Lower leg skin (tissue), 3 donors: ENCODE measurements around the gene SGO1.

ENCODE experiments used
- POLR2A ChIP-seq, 2 donors: fragments of 450-650 bp; IDR thresholded peaks; one replicate each; pipeline ENCODE4 v1.6.1; 2016 to 2017; ENCODE audit warnings: antibody characterized with exemption in 2 of 2, mild to moderate bottlenecking in 1 of 2, moderate library complexity in 1 of 2
- TF ChIP-seq, protein P1 (sequence below), 3 donors: fragments of 450-650 bp; IDR thresholded peaks; one replicate each; pipeline ENCODE4 v1.5.1; 2016; ENCODE audit warnings: antibody characterized with exemption in 3 of 3, mild to moderate bottlenecking in 3 of 3, moderate library complexity in 2 of 3

DNA sequence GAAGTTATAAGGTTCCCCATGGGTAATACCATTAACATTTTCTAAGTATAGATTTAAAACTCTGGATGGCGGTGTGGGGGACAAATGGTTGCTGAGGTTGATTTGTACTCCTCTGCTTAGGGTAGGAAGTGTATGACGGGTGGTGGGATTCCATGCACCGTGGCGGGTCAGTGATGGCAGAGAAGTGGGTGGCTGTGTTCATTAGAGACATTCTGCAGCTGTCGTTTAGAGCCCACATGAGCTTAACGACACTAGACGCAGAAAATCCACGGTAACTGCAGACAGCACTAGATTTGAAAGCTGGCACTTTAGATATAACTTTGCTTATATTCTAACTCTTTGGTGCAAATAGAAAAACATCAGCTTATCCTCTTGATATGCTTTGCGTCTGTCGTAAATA, 37.5 kb downstream of the SGO1 start:
- TF ChIP-seq, protein P1, sequence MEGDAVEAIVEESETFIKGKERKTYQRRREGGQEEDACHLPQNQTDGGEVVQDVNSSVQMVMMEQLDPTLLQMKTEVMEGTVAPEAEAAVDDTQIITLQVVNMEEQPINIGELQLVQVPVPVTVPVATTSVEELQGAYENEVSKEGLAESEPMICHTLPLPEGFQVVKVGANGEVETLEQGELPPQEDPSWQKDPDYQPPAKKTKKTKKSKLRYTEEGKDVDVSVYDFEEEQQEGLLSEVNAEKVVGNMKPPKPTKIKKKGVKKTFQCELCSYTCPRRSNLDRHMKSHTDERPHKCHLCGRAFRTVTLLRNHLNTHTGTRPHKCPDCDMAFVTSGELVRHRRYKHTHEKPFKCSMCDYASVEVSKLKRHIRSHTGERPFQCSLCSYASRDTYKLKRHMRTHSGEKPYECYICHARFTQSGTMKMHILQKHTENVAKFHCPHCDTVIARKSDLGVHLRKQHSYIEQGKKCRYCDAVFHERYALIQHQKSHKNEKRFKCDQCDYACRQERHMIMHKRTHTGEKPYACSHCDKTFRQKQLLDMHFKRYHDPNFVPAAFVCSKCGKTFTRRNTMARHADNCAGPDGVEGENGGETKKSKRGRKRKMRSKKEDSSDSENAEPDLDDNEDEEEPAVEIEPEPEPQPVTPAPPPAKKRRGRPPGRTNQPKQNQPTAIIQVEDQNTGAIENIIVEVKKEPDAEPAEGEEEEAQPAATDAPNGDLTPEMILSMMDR (IDR thresholded peaks at IDR 0.05), result no peak
- TF ChIP-seq POLR2A (IDR thresholded peaks at IDR 0.05), result no peak
